SK-N-SH (cell line): ENCODE results near the gene RAB4B.
"Not testable (repeated sequence)": the region's sequence is repeated elsewhere in the genome, so short reads cannot be mapped to it uniquely, and the experiment has no call there.

ENCODE experiments used
- CHD2 ChIP-seq: fragments of 150-350 bp; IDR thresholded peaks from 2 replicates; pipeline ENCODE4 v1.6.1; 2018; ENCODE audit warnings: low read length; ENCODE audit not compliant: partially characterized antibody
- PBX3 ChIP-seq: IDR thresholded peaks from 2 replicates; pipeline ENCODE4; 2012
- SIN3A ChIP-seq: IDR thresholded peaks from 2 replicates; pipeline ENCODE4 v1.6.1; 2012; ENCODE audit warnings: low read depth, mild to moderate bottlenecking, low read length, moderate library complexity, borderline replicate concordance

- not testable (repeated sequence) for TF ChIP-seq CHD2, SIN3A, PBX3
Observed at GRCh38 chr19:40822704-40823553, 44.9 kb downstream of the RAB4B start.
